RWPE2 (cell line): ENCODE results near the gene PNMA6E.

Experiments
- ATAC-seq: fragments of 200-7000 bp; cut with Tn5 transposase; 3 replicates; pipeline ENCODE4 v1.9.1; 2021; ENCODE audit warnings: low read depth
- DNase-seq: peaks from one replicate; pipeline ENCODE4 v3.0.0-alpha.2; 2020; ENCODE audit warnings: low spot score
- H3K27ac ChIP-seq: fragments of 450-650 bp; 2 replicates; pipeline ENCODE4 v1.5.1; 2017; ENCODE audit warnings: mild to moderate bottlenecking; ENCODE audit not compliant: poor library complexity, severe bottlenecking
- H3K27me3 ChIP-seq: fragments of 250-450 bp; sonication (Bioruptor Pico); 2 replicates; pipeline ENCODE4 v1.5.1; 2021; ENCODE audit warnings: mild to moderate bottlenecking, moderate library complexity; ENCODE audit not compliant: insufficient read depth, poor library complexity, severe bottlenecking
- H3K36me3 ChIP-seq: fragments of 250-450 bp; sonication (Bioruptor Pico); 2 replicates; pipeline ENCODE4 v1.5.1; 2020; ENCODE audit warnings: low read depth, mild to moderate bottlenecking, moderate library complexity
- H3K4me1 ChIP-seq: fragments of 250-450 bp; sonication (Bioruptor Pico); 2 replicates; pipeline ENCODE4 v1.5.1; 2021; ENCODE audit warnings: mild to moderate bottlenecking, moderate library complexity; ENCODE audit not compliant: insufficient read depth, poor library complexity, severe bottlenecking
- H3K4me3 ChIP-seq: fragments of 250-450 bp; sonication (Bioruptor Pico); 2 replicates; pipeline ENCODE4 v1.5.1; 2021; ENCODE audit warnings: mild to moderate bottlenecking, moderate library complexity; ENCODE audit not compliant: severe bottlenecking
- H3K9me3 ChIP-seq: fragments of 250-450 bp; sonication (Bioruptor Pico); 2 replicates; pipeline ENCODE4 v1.5.1; 2021; ENCODE audit warnings: mild to moderate bottlenecking, moderate library complexity; ENCODE audit not compliant: severe bottlenecking
- CTCF ChIP-seq: fragments of 450-650 bp; IDR thresholded peaks from one replicate; pipeline ENCODE4 v1.5.1; 2017; ENCODE audit warnings: mild to moderate bottlenecking, moderate library complexity; ENCODE audit not compliant: poor library complexity, severe bottlenecking

The PNMA6E gene

GRCh38 chrX:153361781-153362397 is 39.3 kb downstream of the PNMA6E start:
- no peaks in the 10 kb centered on the region for H3K9me3 ChIP-seq
- H3K4me3 ChIP-seq, result no peak overlapping the region
- H3K27me3 ChIP-seq, result no peaks in the 10 kb centered on the region
- no peaks in the 10 kb centered on the region for H3K4me1 ChIP-seq
- DNase-seq (no peak), ATAC-seq (no peak)
- no peak overlapping the region for H3K27ac ChIP-seq
- TF ChIP-seq CTCF, result no peak
- no peaks in the 10 kb centered on the region for H3K36me3 ChIP-seq

DNA sequence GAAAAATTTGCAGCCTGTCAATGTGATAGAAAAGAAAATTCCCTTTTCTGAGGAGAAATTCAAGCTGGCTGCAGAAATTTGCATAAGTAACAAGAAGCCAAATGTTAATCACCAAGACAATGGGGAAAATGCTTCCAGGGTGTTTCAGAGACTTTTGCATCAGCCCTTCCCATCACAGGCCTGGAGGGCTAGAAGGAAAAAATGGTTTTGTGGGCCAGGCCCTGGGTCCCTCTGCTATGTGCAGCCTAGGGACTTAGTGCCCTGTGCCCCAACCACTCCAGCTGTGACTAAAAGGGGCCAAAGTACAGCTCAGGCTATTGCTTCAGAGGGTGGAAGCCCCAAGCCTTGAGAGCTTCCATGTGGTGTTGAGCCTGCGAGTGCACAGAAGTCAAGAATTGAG is 43.3 kb downstream of the PNMA6E start:
- no peak overlapping the region for H3K27ac ChIP-seq
- ATAC-seq (no peak), DNase-seq (no peak)
- H3K36me3 ChIP-seq, result no peaks in the 10 kb centered on the region
- H3K4me3 ChIP-seq, result no peak overlapping the region
- no peaks in the 10 kb centered on the region for H3K27me3 ChIP-seq
- no peak for TF ChIP-seq CTCF
- no peaks in the 10 kb centered on the region for H3K9me3 ChIP-seq
- no peaks in the 10 kb centered on the region for H3K4me1 ChIP-seq

DNA sequence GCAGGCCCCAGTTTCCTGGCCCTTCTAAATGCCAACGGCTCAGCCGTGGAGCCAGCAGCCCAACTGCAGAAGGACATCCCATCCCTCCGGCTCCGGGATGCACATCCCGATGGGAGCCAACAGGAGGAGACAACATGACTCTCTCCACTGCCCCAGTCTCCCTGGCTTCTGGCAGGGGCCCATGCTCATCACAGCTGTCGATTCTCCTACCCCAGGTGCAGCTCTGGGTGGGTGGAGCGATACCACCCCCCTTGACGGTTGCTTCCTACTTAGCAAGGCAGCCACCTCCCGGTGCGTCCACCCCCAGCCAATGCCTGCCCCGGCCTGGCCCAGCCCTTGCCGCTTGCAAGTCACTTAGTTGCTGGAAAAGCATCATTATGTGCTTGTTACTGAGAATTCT is 47.7 kb downstream of the PNMA6E start:
- H3K4me1 ChIP-seq, result no peaks in the 10 kb centered on the region
- no peaks in the 10 kb centered on the region for H3K9me3 ChIP-seq
- H3K27me3 ChIP-seq, result no peaks in the 10 kb centered on the region
- H3K4me3 ChIP-seq, result no peak overlapping the region
- no peaks in the 10 kb centered on the region for H3K36me3 ChIP-seq
- H3K27ac ChIP-seq, result no peak overlapping the region
- no peak for ATAC-seq
- no peak for DNase-seq
- no peak for TF ChIP-seq CTCF

DNA sequence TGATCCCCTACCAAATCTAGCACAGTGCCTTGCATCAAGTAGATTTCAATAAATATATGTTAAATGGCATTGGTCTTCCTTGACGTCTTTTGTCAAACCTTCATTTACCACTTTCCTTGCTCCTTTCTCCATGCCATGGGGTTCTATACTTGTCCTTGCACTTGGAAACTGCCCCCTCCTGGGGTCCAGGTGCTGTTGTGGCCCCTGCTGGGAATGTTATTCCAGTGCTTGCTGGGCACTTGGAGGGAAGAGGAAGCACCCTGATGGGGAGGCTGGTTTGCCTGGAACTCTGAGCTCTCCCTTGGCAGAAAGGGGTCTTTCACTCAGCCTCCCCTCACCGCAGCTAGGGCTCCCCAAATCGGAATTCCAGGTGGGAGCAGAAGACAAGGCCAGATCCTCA is 48.3 kb downstream of the PNMA6E start:
- ATAC-seq (no peak), DNase-seq (no peak)
- no peaks in the 10 kb centered on the region for H3K9me3 ChIP-seq
- no peaks in the 10 kb centered on the region for H3K36me3 ChIP-seq
- no peak for TF ChIP-seq CTCF
- no peak overlapping the region for H3K4me3 ChIP-seq
- no peaks in the 10 kb centered on the region for H3K4me1 ChIP-seq
- H3K27ac ChIP-seq, result no peak overlapping the region
- H3K27me3 ChIP-seq, result no peaks in the 10 kb centered on the region

GRCh38 chrX:153351981-153352380 is 49.2 kb downstream of the PNMA6E start:
- Histone ChIP-seq H3K4me3 (no peak overlapping the region), H3K9me3 (no peaks in the 10 kb centered on the region), H3K27ac (no peak overlapping the region), H3K27me3 (no peaks in the 10 kb centered on the region), H3K4me1 (no peaks in the 10 kb centered on the region), H3K36me3 (no peaks in the 10 kb centered on the region)
- DNase-seq, result no peak
- TF ChIP-seq CTCF, result no peak
- ATAC-seq, result no peak
